ENCODE results near the gene PRR15.

- TF ChIP-seq, protein P1, sequence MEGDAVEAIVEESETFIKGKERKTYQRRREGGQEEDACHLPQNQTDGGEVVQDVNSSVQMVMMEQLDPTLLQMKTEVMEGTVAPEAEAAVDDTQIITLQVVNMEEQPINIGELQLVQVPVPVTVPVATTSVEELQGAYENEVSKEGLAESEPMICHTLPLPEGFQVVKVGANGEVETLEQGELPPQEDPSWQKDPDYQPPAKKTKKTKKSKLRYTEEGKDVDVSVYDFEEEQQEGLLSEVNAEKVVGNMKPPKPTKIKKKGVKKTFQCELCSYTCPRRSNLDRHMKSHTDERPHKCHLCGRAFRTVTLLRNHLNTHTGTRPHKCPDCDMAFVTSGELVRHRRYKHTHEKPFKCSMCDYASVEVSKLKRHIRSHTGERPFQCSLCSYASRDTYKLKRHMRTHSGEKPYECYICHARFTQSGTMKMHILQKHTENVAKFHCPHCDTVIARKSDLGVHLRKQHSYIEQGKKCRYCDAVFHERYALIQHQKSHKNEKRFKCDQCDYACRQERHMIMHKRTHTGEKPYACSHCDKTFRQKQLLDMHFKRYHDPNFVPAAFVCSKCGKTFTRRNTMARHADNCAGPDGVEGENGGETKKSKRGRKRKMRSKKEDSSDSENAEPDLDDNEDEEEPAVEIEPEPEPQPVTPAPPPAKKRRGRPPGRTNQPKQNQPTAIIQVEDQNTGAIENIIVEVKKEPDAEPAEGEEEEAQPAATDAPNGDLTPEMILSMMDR (IDR thresholded peaks at IDR 0.05; ENCODE audit: control extremely low read depth in 1 of 3, insufficient read depth in 1 of 3, low read depth in 1 of 3, low read length in 3 of 3) = no peak
- TF ChIP-seq RXRA (IDR thresholded peaks at IDR 0.05; ENCODE audit: insufficient read depth, low read depth, low read length) (no peak), KDM1A (IDR thresholded peaks at IDR 0.05; ENCODE audit: borderline replicate concordance, low read length) (no peak), PHF8 (conservative IDR thresholded peaks at IDR 0.05; ENCODE audit: low read depth, low read length) (no peak), MAFK (IDR thresholded peaks at IDR 0.05; ENCODE audit: low read depth, low read length) (no peak), SP1 (IDR thresholded peaks at IDR 0.05; ENCODE audit: low read depth, low read length) (no peak)
Measured at GRCh38 chr7:29573567-29573966, 9.9 kb downstream of the PRR15 start.

Measured in H1 (cell line).